Progenitor cell of endocrine pancreas (in vitro differentiated cells): Measurements from ENCODE around the gene AOX1. TPM values are rescaled to one million over a fixed set of nuclear protein-coding genes. Genes with fewer than 3 reads are reported as not detected.
"Not testable (repeated sequence)": the region's sequence is repeated elsewhere in the genome, so short reads cannot be mapped to it uniquely, and the experiment has no call there.

Experiments used
- DNase-seq: peaks from one replicate; pipeline ENCODE4 v3.0.0; 2021; ENCODE audit warnings: low spot score; ENCODE audit not compliant: unreplicated experiment
- H3K27ac Mint-ChIP-seq: 2 replicates; pipeline ENCODE4 v1.8.0; 2021; ENCODE audit warnings: mild to moderate bottlenecking, moderate library complexity, mixed read lengths
- H3K27me3 Mint-ChIP-seq: 2 replicates; pipeline ENCODE4 v1.8.0; 2021; ENCODE audit warnings: mixed read lengths
- H3K36me3 Mint-ChIP-seq: 2 replicates; pipeline ENCODE4 v1.8.0; 2022; ENCODE audit warnings: mixed read lengths; ENCODE audit not compliant: insufficient read depth
- H3K4me1 Mint-ChIP-seq: 2 replicates; pipeline ENCODE4 v1.8.0; 2021; ENCODE audit warnings: low read depth, mixed read lengths
- H3K4me3 Mint-ChIP-seq: 2 replicates; pipeline ENCODE4 v1.8.0; 2021; ENCODE audit warnings: low read depth, mild to moderate bottlenecking, moderate library complexity, mixed read lengths
- H3K9me3 Mint-ChIP-seq: 2 replicates; pipeline ENCODE4 v1.8.0; 2021; ENCODE audit warnings: low read depth, mixed read lengths
- total RNA-seq: library from RNA; stranded (reverse); gene quantifications from 2 replicates; pipeline ENCODE4 v1.2.1, GENCODE V29; 2021
- TF ChIP-seq, protein P1 (sequence below): fragments of 200-600 bp; sonication (generic); IDR thresholded peaks from one replicate; pipeline ENCODE4 v1.5.0; 2021; ENCODE audit warnings: antibody characterized with exemption, mild to moderate bottlenecking; ENCODE audit not compliant: unreplicated experiment

The AOX1 gene
- total RNA-seq, 1 donor from 2014 or later = 4.1 TPM

DNA sequence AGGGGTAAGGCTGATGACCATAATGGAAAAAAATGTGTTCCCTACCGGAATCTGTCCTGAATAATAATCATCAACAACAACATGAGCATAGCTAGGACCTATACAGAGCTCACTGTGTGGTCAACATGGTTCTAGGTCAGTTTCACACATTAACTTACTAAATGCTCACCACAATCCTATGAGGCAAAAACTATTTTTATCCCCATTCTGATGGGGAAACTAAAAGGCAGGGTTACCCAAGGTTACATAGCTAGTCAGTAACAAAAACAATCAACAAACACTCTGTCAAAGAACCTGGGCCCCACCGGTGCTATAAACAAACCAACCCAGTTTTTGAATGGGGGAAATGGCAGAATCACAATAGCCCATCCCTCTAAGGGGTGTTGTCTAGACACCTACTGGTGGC lies 40.1 kb downstream of the AOX1 start:
- TF ChIP-seq, protein P1, sequence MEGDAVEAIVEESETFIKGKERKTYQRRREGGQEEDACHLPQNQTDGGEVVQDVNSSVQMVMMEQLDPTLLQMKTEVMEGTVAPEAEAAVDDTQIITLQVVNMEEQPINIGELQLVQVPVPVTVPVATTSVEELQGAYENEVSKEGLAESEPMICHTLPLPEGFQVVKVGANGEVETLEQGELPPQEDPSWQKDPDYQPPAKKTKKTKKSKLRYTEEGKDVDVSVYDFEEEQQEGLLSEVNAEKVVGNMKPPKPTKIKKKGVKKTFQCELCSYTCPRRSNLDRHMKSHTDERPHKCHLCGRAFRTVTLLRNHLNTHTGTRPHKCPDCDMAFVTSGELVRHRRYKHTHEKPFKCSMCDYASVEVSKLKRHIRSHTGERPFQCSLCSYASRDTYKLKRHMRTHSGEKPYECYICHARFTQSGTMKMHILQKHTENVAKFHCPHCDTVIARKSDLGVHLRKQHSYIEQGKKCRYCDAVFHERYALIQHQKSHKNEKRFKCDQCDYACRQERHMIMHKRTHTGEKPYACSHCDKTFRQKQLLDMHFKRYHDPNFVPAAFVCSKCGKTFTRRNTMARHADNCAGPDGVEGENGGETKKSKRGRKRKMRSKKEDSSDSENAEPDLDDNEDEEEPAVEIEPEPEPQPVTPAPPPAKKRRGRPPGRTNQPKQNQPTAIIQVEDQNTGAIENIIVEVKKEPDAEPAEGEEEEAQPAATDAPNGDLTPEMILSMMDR = no peak
- DNase-seq = no peak
- Mint-ChIP-seq H3K27me3 (no peaks in the 10 kb centered on the region), H3K27ac (no peak overlapping the region), H3K4me1 (peaks cover 13% of the 10 kb centered on the region), H3K4me3 (no peak overlapping the region), H3K9me3 (no peaks in the 10 kb centered on the region), H3K36me3 (no peaks in the 10 kb centered on the region)

DNA sequence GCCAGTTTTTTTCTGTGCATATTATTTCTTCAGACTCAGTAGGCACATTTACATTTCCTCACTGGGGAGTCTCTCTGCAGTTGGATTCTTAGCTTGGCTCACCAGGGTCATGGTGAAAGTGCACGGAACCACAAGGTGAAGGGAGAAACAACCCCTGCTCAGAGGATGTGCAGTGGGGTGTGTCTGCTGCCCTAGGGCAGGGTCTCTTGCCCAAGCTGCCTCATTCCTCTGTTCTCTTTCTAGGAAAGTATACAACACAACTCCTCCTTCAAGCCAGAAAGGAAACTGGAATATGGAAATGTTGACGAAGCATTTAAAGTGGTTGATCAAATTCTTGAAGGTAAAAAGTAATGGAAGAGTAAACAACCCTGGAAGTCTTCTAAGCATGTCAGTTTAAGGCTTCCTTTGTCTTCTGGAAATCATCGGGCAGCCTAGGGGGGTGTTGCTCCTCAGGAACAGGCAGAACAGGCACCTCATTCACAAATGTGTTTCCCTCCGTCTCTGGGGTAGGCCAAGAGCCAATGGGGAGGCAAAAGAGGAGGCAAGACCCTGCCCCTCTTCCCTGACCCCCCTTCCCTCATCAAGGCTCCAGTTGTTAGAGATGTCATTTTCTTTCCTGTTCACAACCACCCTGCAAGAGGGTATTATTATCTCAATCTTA lies 41.4 kb downstream of the AOX1 start:
- H3K9me3 Mint-ChIP-seq = no peaks in the 10 kb centered on the region
- TF ChIP-seq, protein P1 = no peak
- no peak overlapping the region for H3K4me3 Mint-ChIP-seq
- no peaks in the 10 kb centered on the region for H3K27me3 Mint-ChIP-seq
- no peaks in the 10 kb centered on the region for H3K36me3 Mint-ChIP-seq
- H3K27ac Mint-ChIP-seq = no peak overlapping the region
- peaks cover 13% of the 10 kb centered on the region for H3K4me1 Mint-ChIP-seq
- no peak for DNase-seq

DNA sequence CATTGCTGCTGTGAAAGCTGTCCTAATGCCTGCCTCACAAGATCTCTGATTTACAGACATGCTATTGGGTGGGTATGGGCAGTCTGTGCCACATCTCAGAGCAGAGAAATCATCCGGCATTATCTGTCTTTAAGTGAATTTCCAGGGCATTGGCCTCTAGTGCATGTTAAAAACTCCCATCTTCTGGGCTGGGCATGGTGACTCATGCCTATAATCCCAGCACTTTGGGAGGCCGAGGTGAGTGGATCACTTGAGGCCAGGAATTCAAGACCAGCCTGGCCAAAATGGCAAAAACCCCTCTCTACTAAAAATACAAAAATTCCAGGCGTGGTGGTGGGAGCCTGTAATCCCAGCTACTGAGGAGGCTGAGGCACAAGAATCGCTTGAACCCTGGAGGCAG lies 42.6 kb downstream of the AOX1 start:
- not testable (repeated sequence) for H3K27ac Mint-ChIP-seq, DNase-seq, H3K36me3 Mint-ChIP-seq, H3K4me3 Mint-ChIP-seq, H3K9me3 Mint-ChIP-seq, H3K27me3 Mint-ChIP-seq
- peaks cover 13% of the 10 kb centered on the region for H3K4me1 Mint-ChIP-seq

DNA sequence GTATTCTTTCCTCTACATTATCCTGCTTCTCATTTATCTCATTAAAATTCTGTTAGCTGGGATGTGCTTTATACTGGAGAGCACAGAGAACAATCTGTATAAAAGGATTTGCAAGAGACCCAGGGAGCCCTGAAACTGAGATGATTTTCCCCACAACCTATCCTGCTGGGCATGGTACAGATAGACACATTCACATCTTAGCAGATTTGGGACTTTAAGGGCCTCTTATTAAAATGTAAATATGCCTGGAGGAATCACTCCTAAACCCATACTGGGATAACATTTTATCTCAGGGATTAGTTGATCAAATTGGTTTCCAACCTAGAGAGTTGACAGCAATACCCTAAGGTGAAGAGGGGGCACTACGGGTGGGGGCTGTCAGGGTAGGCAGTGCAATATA lies 45.5 kb downstream of the AOX1 start:
- TF ChIP-seq, protein P1 = no peak
- Mint-ChIP-seq H3K4me3 (no peak overlapping the region), H3K36me3 (no peaks in the 10 kb centered on the region)

DNA sequence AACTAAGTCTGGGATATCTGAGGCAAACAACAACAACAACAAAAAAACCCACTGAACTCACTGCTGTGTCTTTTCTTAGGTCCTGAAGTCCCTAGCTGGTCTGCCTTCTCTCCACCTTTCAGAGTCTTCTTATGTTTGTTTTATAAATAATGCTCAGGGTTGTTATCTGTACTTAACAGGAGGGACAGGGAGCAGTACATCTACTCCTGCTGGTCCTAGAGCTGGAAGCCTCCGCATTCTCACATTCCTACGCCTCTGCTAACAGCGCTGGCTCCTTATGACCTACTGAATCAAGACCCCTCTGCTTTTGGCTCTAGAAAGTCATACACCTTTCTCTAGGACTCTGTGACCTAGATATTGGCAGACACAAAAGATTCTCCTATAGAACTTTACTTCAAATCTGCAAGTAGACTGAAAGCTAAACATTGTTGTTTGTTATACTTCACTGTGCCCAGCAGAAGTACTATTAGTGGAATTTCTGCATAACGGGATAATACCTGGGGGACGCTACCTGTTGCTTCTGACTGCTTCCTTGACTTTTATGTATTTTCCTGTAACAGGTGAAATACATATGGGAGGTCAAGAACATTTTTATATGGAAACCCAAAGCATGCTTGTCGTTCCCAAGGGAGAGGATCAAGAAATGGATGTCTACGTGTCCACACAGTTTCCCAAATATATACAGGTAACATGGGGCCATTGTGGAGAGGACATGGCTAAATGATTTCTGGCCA lies 48.6 kb downstream of the AOX1 start:
- H3K4me1 Mint-ChIP-seq = no peaks in the 10 kb centered on the region
- DNase-seq = no peak
- no peak overlapping the region for H3K4me3 Mint-ChIP-seq
- TF ChIP-seq, protein P1 = no peak
- H3K27ac Mint-ChIP-seq = no peak overlapping the region
- H3K9me3 Mint-ChIP-seq = peaks cover 3% of the 10 kb centered on the region
- H3K36me3 Mint-ChIP-seq = no peaks in the 10 kb centered on the region
- no peaks in the 10 kb centered on the region for H3K27me3 Mint-ChIP-seq

More for the DNA sequence above, 45.5 kb downstream of the AOX1 start:
- peaks cover 11% of the 10 kb centered on the region for H3K4me1 Mint-ChIP-seq
- H3K27ac Mint-ChIP-seq = no peak overlapping the region
- H3K9me3 Mint-ChIP-seq = peaks cover 3% of the 10 kb centered on the region
- DNase-seq = no peak
- no peaks in the 10 kb centered on the region for H3K27me3 Mint-ChIP-seq

DNA sequence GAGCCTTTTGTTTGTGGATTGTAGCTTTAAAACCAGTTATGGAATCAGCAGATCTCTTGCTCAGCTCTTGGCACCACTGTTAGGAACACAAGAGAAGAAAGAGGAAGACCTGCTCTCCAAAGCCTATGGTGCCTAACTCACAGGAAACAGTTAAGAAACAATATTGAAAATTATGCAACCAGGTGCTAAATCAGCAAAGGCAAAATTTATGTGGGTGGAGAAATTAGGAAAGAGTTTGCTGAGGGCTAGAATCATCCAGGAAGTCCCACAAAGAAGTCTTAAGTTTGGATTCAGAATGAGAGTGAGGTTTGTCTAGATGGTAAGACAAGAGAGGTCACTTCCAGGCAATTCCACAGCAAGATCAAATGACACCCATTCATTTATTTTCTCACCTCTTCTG lies 49.4 kb downstream of the AOX1 start:
- H3K9me3 Mint-ChIP-seq = peaks cover 3% of the 10 kb centered on the region
- no peaks in the 10 kb centered on the region for H3K27me3 Mint-ChIP-seq
- H3K4me3 Mint-ChIP-seq = no peak overlapping the region
- no peaks in the 10 kb centered on the region for H3K4me1 Mint-ChIP-seq
- no peaks in the 10 kb centered on the region for H3K36me3 Mint-ChIP-seq
- no peak for DNase-seq
- TF ChIP-seq, protein P1 = no peak
- no peak overlapping the region for H3K27ac Mint-ChIP-seq
